Fibroblast of lung (primary cell): ENCODE data around the gene IRF4.

Experiments
- CTCF ChIP-seq, 2 donors: IDR thresholded peaks in 1 of 2; conservative IDR thresholded peaks in 1 of 2; 1 replicate in 1 of 2; 2 replicates in 1 of 2; pipeline ENCODE4 v1.5.1; 2011 to 2012; ENCODE audit warnings: low read length in 2 of 2, control low read depth in 1 of 2, inconsistent platforms in 1 of 2, low read depth in 1 of 2, mild to moderate bottlenecking in 1 of 2
- EZH2 ChIP-seq: IDR thresholded peaks from 2 replicates; pipeline ENCODE4 v1.5.1; 2012; ENCODE audit warnings: low read length, control low read depth, mild to moderate bottlenecking; ENCODE audit errors: missing control alignments

GRCh38 chr6:382883-383810 is 8.4 kb upstream of the IRF4 start:
- no peak for TF ChIP-seq CTCF (conservative IDR thresholded peaks at IDR 0.05 in 1 of 2, IDR thresholded peaks at IDR 0.05 in 1 of 2; ENCODE audit: low read depth in 1 of 2, low read length in 2 of 2)
- TF ChIP-seq EZH2, result no peak
